Activated CD4-positive, alpha-beta T cell treated with anti-CD3 and anti-CD28 coated beads, Interleukin-2, amount 10 ng/mL, durations not matched to agents 7 days and 5 days (primary cell): ENCODE results near the gene TNS4. TPM values are rescaled to one million over a fixed set of nuclear protein-coding genes. Genes with fewer than 3 reads are reported as not detected.
A peak's percentile ranks its signal among the peaks of the same experiment; 100 is the strongest.

Experiments used
- CTCF ChIA-PET: fragments of 350-600 bp; sonication (Branson Sonifier 250); formaldehyde crosslinking; loops from one replicate; lab custom pipeline; 2021; ENCODE audit warnings: antibody characterized with exemption; lab: Charles Lee
- POLR2A ChIA-PET: fragments of 350-600 bp; sonication (Branson Sonifier 250); formaldehyde crosslinking; loops from one replicate; lab custom pipeline; 2021; ENCODE audit warnings: antibody characterized with exemption; lab: Charles Lee
- DNase-seq: peaks from one replicate; pipeline ENCODE4 v3.0.0-alpha.2; 2020
- H3K27ac Mint-ChIP-seq: one replicate; pipeline ENCODE4 v1.8.0; 2021; ENCODE audit warnings: mild to moderate bottlenecking, moderate library complexity, mixed read lengths
- H3K27me3 Mint-ChIP-seq: one replicate; pipeline ENCODE4 v1.8.0; 2021; ENCODE audit warnings: mixed read lengths
- H3K36me3 Mint-ChIP-seq: one replicate; pipeline ENCODE4 v1.8.0; 2021; ENCODE audit warnings: low read depth, mixed read lengths
- H3K4me1 Mint-ChIP-seq: one replicate; pipeline ENCODE4 v1.8.0; 2021; ENCODE audit warnings: mixed read lengths
- H3K4me3 Mint-ChIP-seq: one replicate; pipeline ENCODE4 v1.8.0; 2021; ENCODE audit warnings: mild to moderate bottlenecking, moderate library complexity, mixed read lengths
- H3K9me3 Mint-ChIP-seq: one replicate; pipeline ENCODE4 v1.8.0; 2021; ENCODE audit warnings: mixed read lengths
- total RNA-seq, 2 experiments: library from RNA; stranded (reverse); gene quantifications; one replicate each; pipeline ENCODE4 v1.2.3, GENCODE V29; 2021

The TNS4 gene
- total RNA-seq, 2 experiments from 2014 or later = 3.5 to 3.7 TPM

DNA sequence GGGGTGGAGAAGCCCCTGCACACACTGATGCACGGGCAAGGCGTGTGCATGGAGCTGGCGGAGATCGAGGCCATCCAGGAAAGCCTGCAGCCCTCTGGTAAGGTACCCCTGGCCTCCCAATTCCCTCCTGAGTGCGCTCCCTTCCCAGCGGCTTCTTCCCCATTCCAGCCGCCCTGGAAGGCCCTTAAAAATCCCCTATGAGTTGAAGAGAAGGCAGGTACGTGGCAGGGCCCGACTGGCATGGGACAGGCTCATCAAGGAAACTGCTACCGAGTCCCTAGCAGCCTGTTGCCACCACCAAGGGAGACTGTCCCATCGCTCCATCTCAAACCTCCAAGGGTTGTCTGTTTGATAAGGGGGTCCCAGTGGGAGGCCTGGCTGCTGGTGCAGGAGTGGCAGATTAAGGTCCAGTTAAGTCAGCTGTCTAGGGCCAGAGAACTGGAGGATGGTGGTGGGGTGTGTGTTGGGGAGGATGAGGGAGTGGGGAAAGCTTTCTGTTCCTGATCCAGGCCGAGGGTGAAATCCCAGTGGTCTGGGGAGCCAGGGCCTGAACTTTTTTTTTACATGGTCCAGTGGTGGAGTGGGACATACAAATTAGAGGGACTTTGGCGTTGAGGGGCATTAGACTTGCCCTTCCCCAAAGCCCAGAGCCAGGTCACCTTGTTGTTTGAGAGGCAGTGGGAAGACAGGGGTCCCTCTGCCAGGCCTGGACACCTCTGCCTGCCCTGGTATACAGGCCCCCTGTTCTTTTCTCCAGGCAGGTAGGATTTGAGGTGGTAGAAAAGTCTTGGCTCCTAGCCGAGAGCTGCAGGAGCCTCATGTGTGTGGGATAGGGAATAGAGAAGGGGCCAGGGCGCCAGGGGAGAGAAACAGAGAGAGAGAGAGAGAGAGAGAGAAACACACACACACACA lies 57.2 kb downstream of the TNS4 start:
- peak overlapping the region; percentile 97 for H3K27ac Mint-ChIP-seq
- H3K36me3 Mint-ChIP-seq = peaks cover 20% of the 10 kb centered on the region
- H3K4me3 Mint-ChIP-seq = peak overlapping the region; percentile 85
- POLR2A ChIA-PET = interaction anchor here (0.6 to 1.0 kb wide), 3 partner anchors 26 to 92 kb away, joined by 3 to 5 read pairs (median 3); partner anchors contain the start of gene TOP2A
- CTCF ChIA-PET = interaction anchor here (0.6 to 2.4 kb wide), 24 partner anchors 9 to 119 kb away, joined by 3 to 15 read pairs (median 4); partner anchors contain the start of gene TOP2A
- peaks cover 9% of the 10 kb centered on the region for H3K27me3 Mint-ChIP-seq
- no peaks in the 10 kb centered on the region for H3K9me3 Mint-ChIP-seq
- DNase-seq = no peak
- H3K4me1 Mint-ChIP-seq = peaks cover 70% of the 10 kb centered on the region

DNA sequence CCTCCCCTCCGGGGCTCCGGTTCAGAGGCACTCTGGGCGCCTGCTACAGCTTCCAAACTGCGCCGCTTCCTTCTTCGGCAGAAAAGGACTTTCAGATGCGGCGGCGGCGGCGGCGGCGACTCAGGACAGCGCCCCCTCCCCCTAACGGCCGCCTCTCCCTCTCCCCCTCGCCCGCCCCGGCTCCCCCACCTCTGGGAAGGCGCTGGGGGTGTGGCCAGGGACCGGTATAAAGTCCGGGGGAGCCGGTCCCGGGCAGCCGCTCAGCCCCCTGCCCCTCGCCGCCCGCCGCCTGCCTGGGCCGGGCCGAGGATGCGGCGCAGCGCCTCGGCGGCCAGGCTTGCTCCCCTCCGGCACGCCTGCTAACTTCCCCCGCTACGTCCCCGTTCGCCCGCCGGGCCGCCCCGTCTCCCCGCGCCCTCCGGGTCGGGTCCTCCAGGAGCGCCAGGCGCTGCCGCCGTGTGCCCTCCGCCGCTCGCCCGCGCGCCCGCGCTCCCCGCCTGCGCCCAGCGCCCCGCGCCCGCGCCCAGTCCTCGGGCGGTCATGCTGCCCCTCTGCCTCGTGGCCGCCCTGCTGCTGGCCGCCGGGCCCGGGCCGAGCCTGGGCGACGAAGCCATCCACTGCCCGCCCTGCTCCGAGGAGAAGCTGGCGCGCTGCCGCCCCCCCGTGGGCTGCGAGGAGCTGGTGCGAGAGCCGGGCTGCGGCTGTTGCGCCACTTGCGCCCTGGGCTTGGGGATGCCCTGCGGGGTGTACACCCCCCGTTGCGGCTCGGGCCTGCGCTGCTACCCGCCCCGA lies 58.0 kb downstream of the TNS4 start, which contains the start of gene IGFBP4:
Gene IGFBP4, plus strand, starts transcription at position 255 of the 792 bp plus-strand sequence. Its CDS starts 286 bp downstream, at position 541.
- no peaks in the 10 kb centered on the region for H3K9me3 Mint-ChIP-seq
- peaks cover 9% of the 10 kb centered on the region for H3K27me3 Mint-ChIP-seq
- CTCF ChIA-PET = interaction anchor here (0.6 to 2.4 kb wide), 25 partner anchors 8 to 1175 kb away, joined by 3 to 15 read pairs (median 4); partner anchors contain the start of gene TOP2A
- peaks cover 68% of the 10 kb centered on the region for H3K4me1 Mint-ChIP-seq
- H3K4me3 Mint-ChIP-seq = peak within 1 kb of the TSS; percentile 85
- POLR2A ChIA-PET = interaction anchor here (0.6 to 1.0 kb wide), 5 partner anchors 16 to 172 kb away, joined by 3 to 5 read pairs (median 3); partner anchors contain the start of gene TOP2A
- H3K27ac Mint-ChIP-seq = peak within 1 kb of the TSS; percentile 97
- peaks cover 14% of the 10 kb centered on the region for H3K36me3 Mint-ChIP-seq
- DNase-seq = peak; percentile 71

DNA sequence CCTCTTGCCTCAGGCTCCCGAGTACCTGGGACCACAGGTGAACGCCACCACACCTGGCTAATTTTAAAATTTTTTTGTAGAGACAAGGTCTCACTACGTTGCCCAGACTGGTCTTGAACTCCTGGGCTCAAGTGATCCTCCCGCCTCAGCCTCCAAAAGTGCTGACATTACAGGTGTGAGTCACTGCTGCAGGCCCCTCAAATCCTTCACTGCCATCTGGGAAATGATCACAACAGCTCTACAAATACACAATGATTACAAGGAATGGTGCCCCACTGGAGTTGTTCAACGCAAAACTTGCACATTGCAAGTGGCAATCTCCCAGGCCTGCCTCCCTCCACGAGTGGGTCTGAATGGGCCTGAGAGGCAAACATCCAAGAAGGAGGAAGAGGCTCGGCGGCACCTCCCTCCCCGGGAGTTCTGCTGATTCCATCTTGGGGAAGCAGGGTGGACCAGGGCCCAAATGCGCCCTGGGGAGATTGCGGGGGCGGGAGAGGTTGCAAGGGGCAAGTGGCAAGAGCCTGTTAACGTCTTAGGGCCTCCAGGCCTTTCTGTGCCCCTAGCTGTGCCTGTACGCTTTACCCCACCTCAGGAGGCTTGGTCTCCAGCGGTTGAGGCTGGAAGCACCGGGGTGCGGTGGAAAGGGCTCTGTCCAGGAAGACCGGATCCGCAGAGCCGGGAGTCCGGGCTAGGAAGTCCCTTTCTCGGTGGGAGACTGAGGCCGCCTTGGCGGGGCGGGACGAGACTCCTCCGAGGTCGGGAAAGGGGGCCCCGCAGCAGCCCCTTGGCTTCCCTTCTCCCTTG lies 58.8 kb downstream of the TNS4 start:
- H3K4me1 Mint-ChIP-seq = peaks cover 64% of the 10 kb centered on the region
- H3K4me3 Mint-ChIP-seq = peak overlapping the region; percentile 63
- H3K9me3 Mint-ChIP-seq = no peaks in the 10 kb centered on the region
- peaks cover 9% of the 10 kb centered on the region for H3K36me3 Mint-ChIP-seq
- CTCF ChIA-PET = interaction anchor here (1.1 to 2.4 kb wide), 9 partner anchors 13 to 116 kb away, joined by 3 to 11 read pairs (median 4); no protein-coding TSS in a partner anchor
- POLR2A ChIA-PET = interaction anchor here (0.6 to 0.9 kb wide), 3 partner anchors 16 to 173 kb away, joined by 3 read pairs; no protein-coding TSS in a partner anchor
- H3K27me3 Mint-ChIP-seq = peaks cover 9% of the 10 kb centered on the region
- no peak for DNase-seq
- H3K27ac Mint-ChIP-seq = no peak overlapping the region

DNA sequence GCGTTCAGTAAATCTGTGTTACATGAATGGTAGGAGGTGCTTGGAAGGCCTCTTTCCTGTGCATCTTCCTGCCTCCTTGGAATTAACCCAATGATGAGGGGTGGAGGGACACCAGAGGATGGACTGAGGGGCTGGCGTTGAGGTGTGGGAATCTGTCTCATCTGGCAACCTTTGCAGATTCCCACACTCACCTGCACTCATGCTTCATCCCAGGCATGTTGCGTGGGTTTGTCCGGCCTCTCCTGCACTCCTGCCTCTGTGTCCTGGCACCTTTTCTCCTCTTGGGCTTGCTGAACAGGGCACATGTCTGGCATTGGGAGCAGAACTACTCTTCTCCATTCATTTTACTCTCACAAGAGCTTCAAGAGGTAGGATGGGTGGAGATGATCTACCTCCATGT lies 61.3 kb downstream of the TNS4 start:
- ChIA-PET POLR2A (interaction anchor here (0.6 kb wide), 1 partner anchor 120 kb away, joined by 4 read pairs; no protein-coding TSS in a partner anchor), CTCF (interaction anchor here (1.0 to 2.0 kb wide), 5 partner anchors 10 to 103 kb away, joined by 3 to 5 read pairs (median 3); partner anchors contain the start of gene TOP2A)
- no peak overlapping the region for H3K4me3 Mint-ChIP-seq
- DNase-seq = no peak
- no peak overlapping the region for H3K27ac Mint-ChIP-seq
- H3K9me3 Mint-ChIP-seq = no peaks in the 10 kb centered on the region
- peaks cover 4% of the 10 kb centered on the region for H3K36me3 Mint-ChIP-seq
- peaks cover 9% of the 10 kb centered on the region for H3K27me3 Mint-ChIP-seq
- H3K4me1 Mint-ChIP-seq = peaks cover 52% of the 10 kb centered on the region

DNA sequence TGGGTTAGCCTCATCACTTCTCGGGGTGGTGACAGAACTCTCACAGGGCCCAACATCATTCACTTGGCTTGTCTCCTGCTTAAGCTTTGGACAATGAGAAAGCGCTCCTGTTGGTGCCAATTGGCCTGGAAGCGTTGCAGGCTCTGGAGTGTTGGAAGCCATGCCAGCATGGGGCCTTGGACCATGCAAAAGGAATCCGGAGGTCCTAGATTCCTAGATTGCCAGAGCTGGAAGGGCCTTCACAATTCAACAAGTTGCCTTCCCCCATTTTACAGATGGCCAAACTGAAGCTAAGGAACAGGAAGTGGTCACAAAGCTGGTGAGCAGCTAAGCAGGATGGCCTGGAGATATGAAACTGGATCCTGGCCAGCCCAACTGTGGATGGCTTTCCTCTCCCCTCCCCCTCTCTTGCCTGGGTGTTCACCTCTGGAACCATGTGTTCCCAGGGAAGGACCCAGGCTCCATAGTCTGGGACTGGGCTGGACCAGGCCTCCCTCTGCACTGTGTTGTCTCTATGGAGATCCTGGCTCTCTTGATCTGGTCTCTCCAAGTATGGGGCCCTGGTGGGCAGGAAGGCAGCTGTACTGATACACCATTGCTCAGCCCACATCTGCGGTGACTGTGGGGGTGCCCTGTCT lies 64.2 kb downstream of the TNS4 start:
- H3K4me1 Mint-ChIP-seq = peaks cover 35% of the 10 kb centered on the region

DNA sequence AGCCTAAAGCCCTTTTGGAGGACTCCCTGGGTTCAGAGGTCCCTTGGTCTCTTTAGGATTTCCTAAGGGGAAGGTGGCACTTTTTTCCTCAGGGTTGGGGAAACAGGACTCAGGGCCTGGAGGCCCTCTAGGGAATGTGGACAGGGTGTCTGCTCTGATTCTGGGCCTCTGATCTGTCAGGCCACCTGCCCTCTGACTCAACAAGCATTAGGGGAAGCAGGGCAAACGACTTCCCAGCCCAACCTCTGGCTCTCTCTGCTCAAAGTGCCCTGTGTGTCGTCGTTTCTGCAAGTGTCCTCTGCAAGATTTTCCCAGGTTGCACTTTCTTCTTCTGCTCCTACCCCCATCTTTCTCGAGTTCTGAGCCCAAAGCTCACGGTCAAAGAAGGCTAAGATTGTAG lies 64.8 kb downstream of the TNS4 start:
- no peak overlapping the region for H3K27ac Mint-ChIP-seq
- peaks cover 3% of the 10 kb centered on the region for H3K27me3 Mint-ChIP-seq
- POLR2A ChIA-PET = interaction anchor here (0.6 kb wide), 1 partner anchor 114 kb away, joined by 5 read pairs; no protein-coding TSS in a partner anchor
- no peaks in the 10 kb centered on the region for H3K9me3 Mint-ChIP-seq
- DNase-seq = no peak
- H3K4me3 Mint-ChIP-seq = no peak overlapping the region
- H3K36me3 Mint-ChIP-seq = no peaks in the 10 kb centered on the region
- CTCF ChIA-PET = interaction anchor here (1.2 to 3.3 kb wide), 3 partner anchors 13 to 125 kb away, joined by 4 to 11 read pairs (median 5); no protein-coding TSS in a partner anchor
- H3K4me1 Mint-ChIP-seq = peaks cover 34% of the 10 kb centered on the region

More for the DNA sequence above, 64.2 kb downstream of the TNS4 start:
- no peak overlapping the region for H3K4me3 Mint-ChIP-seq
- CTCF ChIA-PET = interaction anchor here (0.5 to 3.3 kb wide), 5 partner anchors 12 to 473 kb away, joined by 3 to 11 read pairs (median 4); no protein-coding TSS in a partner anchor
- peaks cover 3% of the 10 kb centered on the region for H3K27me3 Mint-ChIP-seq
- no peaks in the 10 kb centered on the region for H3K36me3 Mint-ChIP-seq
- H3K9me3 Mint-ChIP-seq = no peaks in the 10 kb centered on the region
- POLR2A ChIA-PET = interaction anchor here (0.6 kb wide), 1 partner anchor 113 kb away, joined by 5 read pairs; no protein-coding TSS in a partner anchor
- H3K27ac Mint-ChIP-seq = no peak overlapping the region
- no peak for DNase-seq

DNA sequence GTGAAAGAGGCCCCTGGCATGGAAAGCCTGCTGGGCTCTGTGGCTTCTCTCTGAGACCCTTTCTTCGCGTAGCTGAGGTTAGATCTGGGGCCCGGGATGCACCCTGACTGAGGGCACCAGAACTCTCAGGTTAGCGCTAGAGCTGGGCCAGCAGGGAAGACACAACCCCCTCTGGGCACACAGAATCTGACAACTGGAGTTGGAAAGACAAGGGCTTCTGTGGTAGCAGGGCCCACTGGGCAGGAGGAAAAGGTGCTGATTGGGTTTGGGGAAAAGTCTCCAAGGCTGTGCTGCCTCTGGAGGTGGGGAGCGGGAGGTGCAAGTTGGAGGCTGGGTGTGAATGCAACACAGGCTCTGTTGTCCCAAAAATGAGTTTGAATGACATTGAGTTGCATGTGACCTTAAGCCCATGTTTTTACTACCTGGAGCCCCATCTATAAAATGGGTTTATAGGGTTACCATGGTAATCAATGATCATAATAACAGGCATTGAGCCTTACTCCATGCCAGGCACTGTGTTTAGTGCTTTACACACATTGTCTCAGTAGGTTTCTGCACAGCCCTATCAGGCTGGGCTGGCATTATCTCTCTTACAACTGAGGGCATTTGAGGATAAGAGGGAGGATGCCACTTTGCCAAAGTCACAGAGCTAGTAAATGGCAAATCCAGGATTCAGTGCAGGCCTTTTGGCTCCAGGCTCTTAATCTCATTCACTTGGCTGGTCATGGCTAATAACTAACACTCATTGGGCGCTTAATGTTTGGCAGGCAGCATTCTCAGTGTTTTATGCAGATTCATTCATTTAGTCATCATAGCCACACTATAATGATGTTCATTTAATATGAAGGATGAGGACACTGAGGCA lies 67.6 kb downstream of the TNS4 start:
- CTCF ChIA-PET = interaction anchor here (0.7 to 2.3 kb wide), 6 partner anchors 9 to 215 kb away, joined by 3 to 10 read pairs (median 3); partner anchors contain the start of gene WIPF2
- POLR2A ChIA-PET = no interaction called here
- H3K27me3 Mint-ChIP-seq = peaks cover 4% of the 10 kb centered on the region
- no peak overlapping the region for H3K4me3 Mint-ChIP-seq
- DNase-seq = peak; percentile 42
- no peaks in the 10 kb centered on the region for H3K36me3 Mint-ChIP-seq
- H3K27ac Mint-ChIP-seq = no peak overlapping the region
- no peaks in the 10 kb centered on the region for H3K9me3 Mint-ChIP-seq
- H3K4me1 Mint-ChIP-seq = peaks cover 17% of the 10 kb centered on the region

DNA sequence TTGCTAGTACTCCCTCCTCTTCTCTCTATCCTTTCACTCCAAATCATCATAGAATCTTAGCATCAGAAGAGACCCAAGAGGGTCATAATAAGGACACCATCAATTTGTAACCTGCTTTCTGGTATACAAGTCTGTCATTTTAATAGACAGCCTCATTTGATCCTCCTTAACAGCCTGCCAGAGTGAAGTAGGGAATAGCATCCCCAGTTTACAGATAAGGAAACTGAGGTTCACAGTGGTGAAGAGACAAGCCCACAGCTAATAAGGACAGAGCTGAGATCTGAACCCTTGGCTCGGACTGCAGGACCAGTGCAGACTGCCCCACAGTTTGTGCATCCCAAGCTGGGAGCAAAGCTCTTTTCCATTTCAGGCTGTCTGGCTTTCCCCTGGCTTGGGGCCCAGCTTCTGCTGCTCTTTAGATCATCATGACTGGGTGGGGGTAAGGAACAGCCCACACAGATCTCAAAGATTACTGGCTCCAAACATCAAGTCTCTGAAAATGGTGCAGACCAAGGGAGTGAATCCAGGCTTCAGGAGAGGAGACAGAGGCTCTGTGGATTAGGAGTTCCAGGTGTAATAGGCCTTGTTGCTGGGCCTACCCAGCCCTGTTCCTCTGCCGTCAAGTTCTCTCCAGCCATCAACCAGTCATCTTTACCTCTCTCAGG lies 68.4 kb downstream of the TNS4 start:
- ChIA-PET POLR2A (no interaction called here), CTCF (interaction anchor here (0.7 to 2.3 kb wide), 5 partner anchors 9 to 214 kb away, joined by 3 to 10 read pairs (median 3); partner anchors contain the start of gene WIPF2)
- DNase-seq = no peak
- H3K27me3 Mint-ChIP-seq = peaks cover 6% of the 10 kb centered on the region
- H3K4me3 Mint-ChIP-seq = no peak overlapping the region
- H3K36me3 Mint-ChIP-seq = no peaks in the 10 kb centered on the region
- no peak overlapping the region for H3K27ac Mint-ChIP-seq
- H3K4me1 Mint-ChIP-seq = peaks cover 17% of the 10 kb centered on the region
- H3K9me3 Mint-ChIP-seq = no peaks in the 10 kb centered on the region

DNA sequence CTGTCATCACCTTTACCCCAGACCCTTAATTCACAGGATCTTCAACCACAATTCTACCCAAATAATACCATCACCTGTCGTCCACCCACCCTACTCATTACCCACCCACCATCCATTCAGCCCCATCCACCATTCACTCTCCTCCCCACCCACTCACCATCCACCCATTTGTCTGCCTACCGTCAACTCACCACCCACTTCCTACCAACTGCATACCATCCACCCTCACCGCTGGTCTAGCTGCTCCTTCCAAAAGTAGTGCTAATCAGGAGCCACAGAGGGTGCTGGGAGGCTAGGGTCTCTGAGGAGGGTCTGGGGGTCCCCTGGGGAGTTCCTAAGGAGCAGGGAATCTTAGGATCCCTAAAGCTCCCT lies 70.2 kb downstream of the TNS4 start:
- CTCF ChIA-PET = interaction anchor here (2.0 kb wide), 1 partner anchor 11 kb away, joined by 6 read pairs; no protein-coding TSS in a partner anchor
- H3K4me1 Mint-ChIP-seq = peaks cover 24% of the 10 kb centered on the region
- H3K36me3 Mint-ChIP-seq = no peaks in the 10 kb centered on the region
- POLR2A ChIA-PET = no interaction called here
- no peak overlapping the region for H3K27ac Mint-ChIP-seq
- peaks cover 9% of the 10 kb centered on the region for H3K27me3 Mint-ChIP-seq
- no peaks in the 10 kb centered on the region for H3K9me3 Mint-ChIP-seq
- H3K4me3 Mint-ChIP-seq = no peak overlapping the region
- no peak for DNase-seq
